Measurements from ENCODE around the gene NRK.

Gene NRK

DNA sequence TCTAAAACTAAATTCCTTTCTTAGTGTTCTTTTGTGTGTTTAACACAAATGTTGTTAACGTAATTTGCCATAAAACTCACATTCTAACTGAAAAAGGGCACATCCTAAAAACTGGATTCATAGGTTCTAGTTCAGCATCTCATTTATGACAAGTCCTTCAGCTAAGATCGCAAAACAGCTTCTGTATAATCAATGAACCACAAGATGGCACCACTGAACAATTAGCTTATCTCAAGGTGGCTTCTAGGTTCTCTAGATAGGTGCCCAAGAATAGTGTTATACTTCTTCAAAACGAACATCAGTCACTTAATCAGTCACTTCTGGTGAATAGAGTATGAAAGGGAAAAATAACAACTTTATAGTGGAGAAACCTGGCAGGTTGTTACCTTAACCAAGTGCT is 54.3 kb downstream of the NRK start:
- in situ Hi-C loops (cut with MboI; ENCODE audit: low sequenced_read_pairs, unreplicated experiment) = no loop called here
- no peak for DNase-seq (ENCODE audit: low spot score)
- TF ChIP-seq, protein P1, sequence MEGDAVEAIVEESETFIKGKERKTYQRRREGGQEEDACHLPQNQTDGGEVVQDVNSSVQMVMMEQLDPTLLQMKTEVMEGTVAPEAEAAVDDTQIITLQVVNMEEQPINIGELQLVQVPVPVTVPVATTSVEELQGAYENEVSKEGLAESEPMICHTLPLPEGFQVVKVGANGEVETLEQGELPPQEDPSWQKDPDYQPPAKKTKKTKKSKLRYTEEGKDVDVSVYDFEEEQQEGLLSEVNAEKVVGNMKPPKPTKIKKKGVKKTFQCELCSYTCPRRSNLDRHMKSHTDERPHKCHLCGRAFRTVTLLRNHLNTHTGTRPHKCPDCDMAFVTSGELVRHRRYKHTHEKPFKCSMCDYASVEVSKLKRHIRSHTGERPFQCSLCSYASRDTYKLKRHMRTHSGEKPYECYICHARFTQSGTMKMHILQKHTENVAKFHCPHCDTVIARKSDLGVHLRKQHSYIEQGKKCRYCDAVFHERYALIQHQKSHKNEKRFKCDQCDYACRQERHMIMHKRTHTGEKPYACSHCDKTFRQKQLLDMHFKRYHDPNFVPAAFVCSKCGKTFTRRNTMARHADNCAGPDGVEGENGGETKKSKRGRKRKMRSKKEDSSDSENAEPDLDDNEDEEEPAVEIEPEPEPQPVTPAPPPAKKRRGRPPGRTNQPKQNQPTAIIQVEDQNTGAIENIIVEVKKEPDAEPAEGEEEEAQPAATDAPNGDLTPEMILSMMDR (IDR thresholded peaks at IDR 0.05; ENCODE audit: borderline replicate concordance, control extremely low read depth, extremely low read depth, insufficient read depth, missing control alignments) = peak; percentile 15

DNA sequence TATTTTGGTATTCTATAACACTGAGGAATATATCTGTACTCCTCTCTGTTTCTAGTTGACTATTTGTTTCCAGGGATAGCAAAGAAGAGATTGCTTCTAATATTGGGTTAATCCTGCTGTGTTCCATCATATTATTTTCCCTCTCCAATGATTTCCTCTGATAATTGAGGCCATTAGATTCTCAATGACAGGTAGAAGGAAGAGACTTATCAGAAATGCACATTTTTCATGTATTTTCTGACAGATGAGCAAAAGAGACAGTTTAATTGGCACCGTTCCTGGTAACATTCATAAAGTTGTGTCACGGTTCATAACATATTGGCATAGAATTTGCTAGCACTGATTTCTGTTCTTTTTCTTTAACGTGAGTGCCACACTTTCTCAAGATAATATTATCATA is 58.2 kb downstream of the NRK start:
- in situ Hi-C loops (cut with MboI; ENCODE audit: low sequenced_read_pairs, unreplicated experiment) = no loop called here
- DNase-seq (ENCODE audit: low spot score) = no peak
- TF ChIP-seq, protein P1 (IDR thresholded peaks at IDR 0.05; ENCODE audit: borderline replicate concordance, control extremely low read depth, extremely low read depth, insufficient read depth, missing control alignments) = no peak

DNA sequence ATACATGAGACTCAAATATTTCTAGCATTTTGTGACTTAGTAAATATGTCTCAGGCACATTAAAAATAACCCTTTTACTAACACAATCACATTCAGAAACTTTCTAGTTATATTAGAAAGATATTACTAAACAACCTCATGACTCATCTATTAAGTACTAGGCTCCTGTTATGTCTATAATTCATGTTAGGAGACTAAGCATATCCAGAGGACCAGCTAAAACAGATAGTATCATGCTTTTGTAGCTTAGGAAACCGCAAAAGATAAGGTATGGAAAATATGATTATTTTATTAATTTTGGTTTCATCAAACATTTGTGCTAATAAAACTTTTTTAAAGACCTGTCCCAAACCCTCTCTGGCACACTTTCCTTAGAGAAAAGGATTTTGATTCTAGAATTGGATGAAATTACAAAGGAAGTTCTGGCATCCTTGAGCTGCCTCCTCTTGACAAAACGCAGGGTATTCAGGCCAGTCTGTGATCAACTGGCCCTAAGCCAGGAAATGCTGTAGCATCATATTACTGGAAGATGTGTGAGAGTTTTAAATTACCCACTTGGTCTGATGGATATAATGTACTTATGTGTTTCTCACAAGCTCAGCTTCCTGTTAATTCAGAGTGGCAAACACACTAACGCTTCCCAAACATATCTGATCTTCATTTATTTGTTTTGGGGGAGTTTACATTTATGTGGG is 60.4 kb downstream of the NRK start:
- no peak for DNase-seq (ENCODE audit: low spot score)
- TF ChIP-seq, protein P1 (IDR thresholded peaks at IDR 0.05; ENCODE audit: borderline replicate concordance, control extremely low read depth, extremely low read depth, insufficient read depth, missing control alignments) = no peak
- in situ Hi-C loops (cut with MboI; ENCODE audit: low sequenced_read_pairs, unreplicated experiment) = no loop called here

DNA sequence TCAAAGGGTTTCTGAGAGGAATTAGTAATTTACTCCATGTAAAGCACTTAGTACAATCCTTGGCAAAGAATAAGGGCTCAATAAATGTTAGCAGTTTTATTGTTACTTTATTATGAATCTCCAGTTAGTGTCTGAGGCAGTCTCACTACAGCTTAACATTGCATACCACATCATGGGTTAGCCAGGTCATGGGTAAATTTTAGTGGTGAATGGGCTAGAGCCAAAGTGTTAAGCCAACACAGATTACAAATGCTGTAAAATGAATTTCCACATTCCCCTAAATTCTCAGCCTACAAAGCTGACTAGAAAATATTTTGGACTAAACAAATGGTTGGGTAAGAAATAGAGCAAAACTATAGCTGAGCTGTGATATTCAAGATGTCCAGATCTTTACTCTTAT is 72.4 kb downstream of the NRK start:
- in situ Hi-C loops (cut with MboI; ENCODE audit: low sequenced_read_pairs, unreplicated experiment) = no loop called here
- TF ChIP-seq, protein P1 (IDR thresholded peaks at IDR 0.05; ENCODE audit: borderline replicate concordance, control extremely low read depth, extremely low read depth, insufficient read depth, missing control alignments) = no peak

DNA sequence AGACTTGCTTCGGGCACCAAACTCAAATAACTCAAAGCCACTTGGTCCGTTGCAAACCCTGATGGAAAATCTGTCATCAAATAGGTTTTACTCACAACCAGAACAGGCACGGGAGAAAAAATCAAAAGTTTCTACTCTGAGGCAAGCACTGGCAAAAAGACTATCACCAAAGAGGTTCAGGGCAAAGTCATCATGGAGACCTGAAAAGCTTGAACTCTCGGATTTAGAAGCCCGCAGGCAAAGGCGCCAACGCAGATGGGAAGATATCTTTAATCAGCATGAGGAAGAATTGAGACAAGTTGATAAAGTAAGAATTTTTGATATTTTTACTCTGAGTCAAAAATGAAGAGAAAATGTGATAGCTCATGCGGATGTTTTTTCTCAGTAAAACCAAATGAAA is 87.2 kb downstream of the NRK start:
- in situ Hi-C loops (cut with MboI; ENCODE audit: low sequenced_read_pairs, unreplicated experiment) = no loop called here
- TF ChIP-seq, protein P1 (IDR thresholded peaks at IDR 0.05; ENCODE audit: borderline replicate concordance, control extremely low read depth, extremely low read depth, insufficient read depth, missing control alignments) = no peak
- no peak for DNase-seq (ENCODE audit: low spot score)

More for the DNA sequence above, 72.4 kb downstream of the NRK start:
- no peak for DNase-seq (ENCODE audit: low spot score)

DNA sequence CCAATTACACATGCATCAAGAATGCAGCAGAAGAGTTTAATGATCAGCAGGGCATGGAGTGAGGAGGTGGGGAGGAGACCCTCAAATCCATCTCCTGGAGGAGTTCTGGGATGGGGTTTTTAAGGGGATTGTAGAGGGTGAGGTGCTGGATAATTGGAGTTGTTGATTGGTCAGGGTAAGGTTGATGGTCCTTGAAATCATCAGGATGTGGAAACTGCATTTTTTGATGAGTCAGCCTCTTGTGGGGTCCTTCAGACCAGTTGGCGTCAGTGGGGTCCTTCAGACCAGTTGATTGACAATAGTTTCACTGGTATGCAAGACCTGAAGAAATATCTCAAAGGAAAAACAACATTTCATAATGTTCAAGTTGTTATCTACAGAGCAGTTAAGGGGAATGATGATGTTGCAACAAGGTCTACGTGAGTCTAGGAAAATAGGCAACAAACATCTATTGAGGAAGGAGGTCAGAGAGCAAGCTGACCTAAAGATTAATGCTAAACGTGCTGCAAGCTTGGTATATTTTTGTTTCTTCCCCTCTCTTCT is 88.3 kb downstream of the NRK start:
- in situ Hi-C loops (cut with MboI; ENCODE audit: low sequenced_read_pairs, unreplicated experiment) = no loop called here
- no peak for DNase-seq (ENCODE audit: low spot score)
- TF ChIP-seq, protein P1 (IDR thresholded peaks at IDR 0.05; ENCODE audit: borderline replicate concordance, control extremely low read depth, extremely low read depth, insufficient read depth, missing control alignments) = no peak
